GM18951 (cell line): ENCODE results near the gene PAQR4.
"Not testable (repeated sequence)": the region's sequence is repeated elsewhere in the genome, so short reads cannot be mapped to it uniquely, and the experiment has no call there.

Source experiments
- POLR2A ChIP-seq: IDR thresholded peaks from 4 replicates; pipeline ENCODE4 v1.6.1; 2011; ENCODE audit warnings: mild to moderate bottlenecking; ENCODE audit not compliant: insufficient read length, insufficient read depth; ENCODE audit errors: extremely low read depth
- in situ Hi-C: fragments of 300-500 bp; cut with MboI; formaldehyde crosslinking; loops from one replicate; pipeline ENCODE4 v1.12.0; 2022; ENCODE audit warnings: low sequenced_read_pairs, mixed read lengths, inconsistent platforms; ENCODE audit not compliant: unreplicated experiment

Gene PAQR4

GRCh38 chr16:2933136-2933535 is 36.0 kb upstream of the PAQR4 start:
- no peak for TF ChIP-seq POLR2A
- in situ Hi-C loops, result no loop called here

GRCh38 chr16:2933701-2934100 is 35.4 kb upstream of the PAQR4 start:
- no peak for TF ChIP-seq POLR2A
- in situ Hi-C loops, result no loop called here

GRCh38 chr16:2934450-2934849 is 34.7 kb upstream of the PAQR4 start:
- TF ChIP-seq POLR2A, result no peak
- in situ Hi-C loops, result no loop called here

- in situ Hi-C loops, result no loop called here
- no peak for TF ChIP-seq POLR2A
Observed at GRCh38 chr16:2936436-2937011, 32.6 kb upstream of the PAQR4 start.

GRCh38 chr16:2937170-2937569 is 32.0 kb upstream of the PAQR4 start:
- in situ Hi-C loops, result no loop called here
- no peak for TF ChIP-seq POLR2A

- in situ Hi-C loops, result no loop called here
Observed at GRCh38 chr16:2938206-2938605, 30.9 kb upstream of the PAQR4 start.

GRCh38 chr16:2939968-2940367 is 29.2 kb upstream of the PAQR4 start:
- no peak for TF ChIP-seq POLR2A
- in situ Hi-C loops, result no loop called here

More at GRCh38 chr16:2938206-2938605, 30.9 kb upstream of the PAQR4 start:
- TF ChIP-seq POLR2A, result no peak

- in situ Hi-C loops, result no loop called here
- no peak for TF ChIP-seq POLR2A
Observed at GRCh38 chr16:2942045-2942444, 27.1 kb upstream of the PAQR4 start.

GRCh38 chr16:2943716-2944115 is 25.4 kb upstream of the PAQR4 start:
- in situ Hi-C loops, result not testable (repeated sequence)

- in situ Hi-C loops, result no loop called here
- no peak for TF ChIP-seq POLR2A
Observed at GRCh38 chr16:2946649-2947048, 22.5 kb upstream of the PAQR4 start.

GRCh38 chr16:2948807-2949704 is 20.1 kb upstream of the PAQR4 start:
- in situ Hi-C loops, result no loop called here
- no peak for TF ChIP-seq POLR2A

- TF ChIP-seq POLR2A, result no peak
- in situ Hi-C loops, result no loop called here
Observed at GRCh38 chr16:2949705-2950352, 19.3 kb upstream of the PAQR4 start.

GRCh38 chr16:2950353-2950724 is 18.8 kb upstream of the PAQR4 start:
- TF ChIP-seq POLR2A, result no peak

GRCh38 chr16:2950773-2951172 is 18.4 kb upstream of the PAQR4 start:
- in situ Hi-C loops, result no loop called here
- TF ChIP-seq POLR2A, result no peak

More at GRCh38 chr16:2950353-2950724, 18.8 kb upstream of the PAQR4 start:
- in situ Hi-C loops, result no loop called here
